Measurements from ENCODE around the gene S100A7A. TPM values are rescaled to one million over a fixed set of nuclear protein-coding genes. Genes with fewer than 3 reads are reported as not detected.

S100A7A gene
- total RNA-seq, result not detected in 2 replicates

- DNase-seq (ENCODE audit: low read depth in 2 of 2), result no peak
Observed at GRCh38 chr1:153415850-153416570, at the start of gene S100A7A. Gene S100A7A, plus strand, starts transcription at chr1:153416520. Its CDS starts 1,563 bp downstream, at chr1:153418083.

GRCh38 chr1:153367090-153367489 is 49.2 kb upstream of the S100A7A start:
- no peak for DNase-seq (ENCODE audit: low read depth in 2 of 2)

DNA sequence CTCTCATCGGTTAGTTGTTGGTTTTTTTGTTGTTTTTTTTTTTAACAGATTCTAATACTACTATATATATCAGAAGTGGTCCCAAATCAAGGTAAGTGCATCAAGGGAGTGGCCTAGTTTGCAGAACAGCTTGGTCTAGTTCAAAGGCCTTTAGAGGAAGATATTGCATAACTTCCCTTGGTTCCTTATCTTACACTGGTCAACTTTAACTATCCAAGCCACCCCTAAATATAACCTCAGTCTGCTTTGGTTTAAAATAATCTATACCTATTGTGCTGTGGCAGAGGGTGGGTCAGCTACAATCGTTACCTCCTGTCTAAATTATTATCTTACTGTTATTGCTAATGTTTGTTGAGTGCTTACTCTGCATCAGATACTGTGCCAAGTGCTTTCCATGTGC is 47.8 kb upstream of the S100A7A start:
- DNase-seq (ENCODE audit: low read depth in 2 of 2), result no peak

DNA sequence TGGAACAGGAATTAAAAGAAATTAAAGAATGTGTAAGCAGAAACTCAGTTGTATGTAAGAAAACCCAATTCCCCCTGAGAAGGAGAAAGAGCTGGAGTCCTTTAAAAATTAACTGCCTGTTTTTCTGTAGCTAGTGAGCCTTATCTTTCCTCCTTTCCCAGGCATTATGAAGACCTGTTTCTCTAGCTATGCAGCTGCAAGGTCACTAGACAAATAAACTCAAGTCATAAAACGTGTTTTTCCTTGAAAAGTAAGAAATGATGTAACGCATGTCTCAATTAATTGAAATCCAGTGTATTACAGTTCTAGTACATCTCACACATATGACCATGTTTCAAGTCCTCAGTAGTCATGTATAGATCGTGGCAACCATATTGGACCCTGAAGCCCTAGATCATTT is 46.2 kb upstream of the S100A7A start:
- no peak for DNase-seq (ENCODE audit: low read depth in 2 of 2)

DNA sequence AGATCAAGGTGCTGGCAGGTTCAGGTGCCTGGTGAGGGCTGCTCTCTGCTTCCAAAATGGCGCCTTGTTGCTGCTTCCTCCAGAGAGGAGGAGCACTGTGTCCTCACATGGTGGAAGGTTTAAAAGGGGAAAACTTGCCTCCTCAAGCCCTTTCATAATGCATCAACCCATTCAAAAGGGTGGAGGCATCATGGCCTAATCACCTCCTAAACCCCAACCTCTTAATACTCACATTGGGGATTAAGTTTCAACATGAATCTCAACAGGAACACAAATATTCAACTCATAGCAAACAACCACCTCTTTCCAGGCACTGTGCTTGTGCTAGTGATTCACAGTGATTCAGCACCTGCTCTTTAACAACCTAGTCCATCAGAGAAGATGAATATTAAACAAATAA is 45.1 kb upstream of the S100A7A start:
- no peak for DNase-seq (ENCODE audit: low read depth in 2 of 2)

GRCh38 chr1:153372571-153372970 is 43.7 kb upstream of the S100A7A start:
- DNase-seq (ENCODE audit: low read depth in 2 of 2), result no peak

DNA sequence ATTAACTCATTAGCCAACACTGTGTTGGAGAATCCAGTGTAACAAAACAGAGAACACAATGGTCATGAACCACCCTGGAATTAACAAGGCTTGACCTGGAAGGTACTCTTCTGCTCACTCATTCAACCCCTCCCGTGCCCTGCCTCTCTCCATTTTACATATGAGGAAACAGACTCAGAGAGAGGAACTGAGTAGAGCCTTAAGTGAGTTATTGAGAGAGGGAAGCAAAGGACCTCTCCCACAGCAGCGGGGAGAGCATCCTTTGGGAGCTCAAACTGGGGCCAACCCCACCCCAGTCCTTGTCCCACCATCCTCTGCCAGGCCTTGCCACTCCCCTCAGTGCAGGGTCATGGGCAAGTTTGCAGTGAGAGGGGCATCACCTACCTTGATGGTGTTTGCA is 42.2 kb upstream of the S100A7A start:
- no peak for DNase-seq (ENCODE audit: low read depth in 2 of 2)

- DNase-seq (ENCODE audit: low read depth in 2 of 2), result no peak
Observed at GRCh38 chr1:153375511-153375910, 40.8 kb upstream of the S100A7A start, which contains the start of gene S100A12. Gene S100A12, minus strand, starts transcription at chr1:153375621. Its CDS starts 1,029 bp downstream, at chr1:153374592.

- DNase-seq (ENCODE audit: low read depth in 2 of 2), result no peak
Observed at GRCh38 chr1:153379591-153379990, 36.7 kb upstream of the S100A7A start.

- no peak for DNase-seq (ENCODE audit: low read depth in 2 of 2)
Observed at GRCh38 chr1:153380711-153381110, 35.6 kb upstream of the S100A7A start.

- no peak for DNase-seq (ENCODE audit: low read depth in 2 of 2)
Observed at GRCh38 chr1:153384958-153385580, 31.3 kb upstream of the S100A7A start.

GRCh38 chr1:153386500-153386901 is 29.8 kb upstream of the S100A7A start:
- no peak for DNase-seq (ENCODE audit: low read depth in 2 of 2)

GRCh38 chr1:153387001-153387400 is 29.3 kb upstream of the S100A7A start:
- no peak for DNase-seq (ENCODE audit: low read depth in 2 of 2)

DNA sequence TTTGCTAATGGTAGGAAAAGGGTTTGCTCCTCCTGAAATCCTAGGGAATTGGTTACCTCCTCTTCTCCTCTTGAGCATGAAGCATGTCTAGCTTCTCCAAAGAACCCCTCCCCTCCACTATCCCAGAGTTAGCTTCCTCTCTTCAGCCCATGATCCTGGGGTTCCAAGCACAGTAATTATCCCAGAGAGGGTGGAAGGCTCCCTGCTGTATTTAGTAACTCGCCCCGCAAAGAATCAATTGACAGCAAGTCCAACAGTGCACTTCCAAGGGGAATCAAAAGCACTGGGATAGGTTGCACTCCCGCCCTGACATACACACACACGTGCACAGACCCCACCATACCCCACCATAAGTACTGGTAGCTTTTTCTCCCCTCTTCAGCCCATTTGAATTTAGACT is 28.5 kb upstream of the S100A7A start:
- no peak for DNase-seq (ENCODE audit: low read depth in 2 of 2)

- DNase-seq (ENCODE audit: low read depth in 2 of 2), result no peak
Observed at GRCh38 chr1:153389401-153389800, 26.9 kb upstream of the S100A7A start.

DNA sequence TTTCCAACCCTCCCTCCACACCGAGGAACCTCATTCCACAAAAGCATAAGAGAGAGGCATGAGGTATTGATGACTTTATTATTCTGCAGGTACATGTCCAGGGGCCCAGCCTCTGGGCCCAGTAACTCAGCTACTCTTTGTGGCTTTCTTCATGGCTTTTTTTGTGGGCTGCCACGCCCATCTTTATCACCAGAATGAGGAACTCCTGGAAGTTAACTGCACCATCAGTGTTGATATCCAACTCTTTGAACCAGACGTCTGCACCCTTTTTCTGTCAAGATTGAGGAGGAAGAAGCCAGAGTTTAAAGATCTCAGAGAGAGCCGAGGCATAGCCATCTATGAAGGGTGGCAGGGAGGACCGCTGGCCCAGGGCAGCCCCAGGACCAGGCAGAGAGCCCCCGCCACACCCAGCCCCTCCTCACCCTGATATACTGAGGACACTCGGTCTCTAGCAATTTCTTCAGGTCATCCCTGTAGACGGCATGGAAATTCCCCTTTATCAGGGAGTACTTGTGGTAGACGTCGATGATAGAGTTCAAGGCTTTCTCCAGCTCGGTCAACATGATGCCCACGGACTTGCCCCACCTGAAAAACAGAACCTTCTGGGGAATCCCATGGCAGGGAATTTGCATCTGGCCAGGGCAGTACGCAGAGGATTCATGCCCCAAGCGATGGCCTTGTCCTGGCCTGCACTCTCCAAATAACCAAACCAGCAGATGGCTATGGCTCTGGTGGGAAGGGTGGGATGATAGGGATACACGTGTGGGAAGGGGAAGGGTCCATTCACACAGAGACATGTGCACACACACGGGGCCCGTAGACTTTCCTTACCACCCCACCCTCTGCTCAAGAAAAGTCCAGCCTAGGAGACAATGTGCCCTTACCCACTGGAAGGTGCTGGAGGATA is 26.1 kb upstream of the S100A7A start:
- no peak for DNase-seq (ENCODE audit: low read depth in 2 of 2)

DNA sequence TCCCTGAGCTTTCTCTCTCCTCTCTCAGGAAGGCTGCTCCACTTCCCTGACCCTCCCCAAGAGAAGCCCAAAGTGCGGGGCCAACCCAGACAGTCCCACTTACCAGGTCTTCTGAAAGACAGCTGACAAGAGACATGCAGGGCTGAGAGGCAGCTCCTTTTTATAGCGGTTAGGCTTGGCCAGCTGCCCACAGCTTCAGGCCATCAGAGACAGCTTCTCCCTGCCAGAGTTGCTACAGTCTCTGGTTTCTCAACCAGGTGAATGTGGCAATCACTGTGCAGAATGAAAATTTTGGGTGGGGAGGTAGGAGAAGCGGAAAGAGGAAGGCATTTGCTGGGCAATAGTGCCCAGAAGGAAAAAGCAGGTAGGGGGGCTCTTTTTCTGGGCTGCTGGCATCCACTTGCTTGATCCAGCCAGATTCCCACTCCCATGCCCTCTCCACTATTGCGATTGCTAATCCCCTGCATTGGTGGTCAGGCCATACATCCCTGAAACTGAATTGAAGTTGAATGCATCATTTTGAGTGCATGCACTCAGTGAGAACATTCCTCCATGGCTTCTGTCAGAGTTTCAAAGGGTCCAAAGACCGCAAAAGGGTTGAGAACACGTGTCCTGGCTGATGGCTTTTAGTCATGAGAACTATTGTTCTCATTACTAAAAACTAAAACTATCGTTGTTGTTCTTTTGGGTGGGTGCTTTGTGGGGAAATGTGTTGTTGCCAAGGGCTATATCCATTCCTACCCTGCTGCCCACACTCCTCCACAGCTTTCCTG is 25.2 kb upstream of the S100A7A start, which contains the start of gene S100A8:
Gene S100A8 (minus strand): TSS at position 136 of the 773 bp plus-strand sequence. CDS start 538 bp downstream, outside the sequence.
- DNase-seq (ENCODE audit: low read depth in 2 of 2), result no peak

DNA sequence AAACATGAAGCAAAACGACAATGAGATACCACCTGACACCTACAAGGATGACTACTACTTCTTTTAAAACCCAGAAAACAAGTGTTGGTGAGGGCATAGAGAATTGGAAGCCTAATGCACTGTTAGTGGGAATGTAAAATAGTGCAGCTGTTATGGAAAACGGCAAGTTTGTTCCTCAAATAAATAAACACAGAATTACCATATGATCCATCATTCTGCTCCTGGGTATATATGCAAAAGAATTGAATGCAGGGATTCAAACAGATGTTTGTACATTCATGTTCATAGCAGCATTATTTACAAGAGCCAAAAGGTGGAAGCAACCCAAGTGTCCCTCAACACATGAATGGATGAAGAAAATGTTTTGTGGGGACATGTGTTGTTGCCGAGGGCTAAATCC is 24.1 kb upstream of the S100A7A start:
- no peak for DNase-seq (ENCODE audit: low read depth in 2 of 2)

DNA sequence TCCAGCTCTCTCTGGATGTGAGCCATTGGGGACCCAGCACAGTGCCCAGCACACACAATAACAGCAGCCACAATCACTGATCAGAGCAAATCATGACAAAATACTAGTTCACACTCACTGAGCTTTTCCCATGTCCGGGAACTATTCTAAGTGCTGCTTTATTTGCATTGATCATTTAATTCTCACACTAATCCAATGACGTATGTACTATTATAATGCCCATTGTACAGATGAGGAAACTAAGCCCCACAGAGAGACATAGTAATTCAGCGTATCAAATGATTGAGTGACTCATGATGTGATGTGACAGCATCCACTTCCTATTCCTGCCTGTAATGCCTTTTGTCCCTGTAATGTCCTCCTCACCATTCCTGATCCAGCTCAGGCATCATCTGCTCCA is 23.5 kb upstream of the S100A7A start:
- DNase-seq (ENCODE audit: low read depth in 2 of 2), result no peak

DNA sequence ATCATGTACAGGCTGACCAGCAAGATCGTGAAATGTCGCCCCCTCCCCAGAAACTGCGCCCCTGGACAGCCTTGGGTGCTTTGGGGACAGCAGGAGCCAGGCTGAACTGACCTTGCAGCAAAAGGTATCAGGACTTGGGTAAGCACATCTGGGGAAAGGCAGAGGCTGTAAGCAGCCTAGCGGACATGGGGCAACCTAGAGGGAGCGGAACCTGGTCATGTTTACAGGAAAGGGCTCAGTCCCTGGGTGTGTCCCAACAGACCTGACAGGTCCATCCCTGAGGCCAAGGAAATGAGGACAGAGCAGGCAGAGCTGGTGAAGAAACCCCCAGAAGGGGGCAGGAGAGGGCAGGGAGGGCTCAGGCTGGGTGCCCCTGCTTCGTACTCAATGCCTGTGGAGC is 22.4 kb upstream of the S100A7A start:
- no peak for DNase-seq (ENCODE audit: low read depth in 2 of 2)

DNA sequence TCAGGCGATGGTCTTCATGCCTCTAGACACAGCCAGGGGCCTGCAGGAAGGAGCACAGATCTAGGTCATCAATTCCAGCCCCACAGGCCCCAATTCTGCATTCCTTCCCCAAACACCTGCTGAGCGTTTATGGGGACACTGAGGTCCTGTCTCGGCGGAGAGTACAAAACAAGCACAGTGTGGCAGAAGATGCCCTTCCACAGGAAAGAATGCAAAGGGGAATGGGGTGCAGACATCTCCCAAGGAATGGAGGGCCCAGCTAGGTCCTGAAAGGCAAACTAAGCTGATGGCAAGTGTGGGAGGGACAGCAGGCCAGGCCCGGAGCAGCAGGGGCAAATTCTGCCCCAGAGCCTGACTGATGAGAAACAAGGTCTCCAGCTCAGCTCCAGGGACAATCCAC is 21.9 kb upstream of the S100A7A start:
- no peak for DNase-seq (ENCODE audit: low read depth in 2 of 2)

All from lung microvascular endothelial cell (primary cell).